HG03196 (cell line): ENCODE results near the gene EGLN2.
"Not testable (repeated sequence)": the region's sequence is repeated elsewhere in the genome, so short reads cannot be mapped to it uniquely, and the experiment has no call there.

ENCODE experiments used
- ATAC-seq: cut with Tn5 transposase; IDR thresholded peaks from one replicate; pipeline ENCODE4 v1.9.1; 2021; ENCODE audit not compliant: unreplicated experiment

Gene EGLN2

DNA sequence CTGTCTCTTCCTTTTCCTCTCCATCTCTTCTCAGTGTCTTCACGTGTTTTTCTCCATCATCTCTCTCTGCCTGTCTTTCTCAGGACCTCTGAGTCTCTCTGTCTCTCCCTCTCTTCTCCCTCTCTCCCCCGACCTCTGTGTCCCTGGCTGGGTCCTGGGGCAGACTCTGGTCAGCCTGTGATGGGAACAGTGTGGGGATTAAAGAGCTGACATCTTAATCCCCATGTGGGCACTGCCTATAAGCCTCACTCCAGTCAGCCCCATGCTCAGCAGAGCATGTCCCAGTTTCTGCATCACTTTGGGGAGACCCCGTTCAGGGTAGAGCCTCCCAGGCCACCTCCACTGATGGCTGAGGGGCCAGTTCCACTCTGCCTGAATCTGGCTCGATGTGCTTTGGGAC is 16.2 kb downstream of the EGLN2 start:
- no peak for ATAC-seq

DNA sequence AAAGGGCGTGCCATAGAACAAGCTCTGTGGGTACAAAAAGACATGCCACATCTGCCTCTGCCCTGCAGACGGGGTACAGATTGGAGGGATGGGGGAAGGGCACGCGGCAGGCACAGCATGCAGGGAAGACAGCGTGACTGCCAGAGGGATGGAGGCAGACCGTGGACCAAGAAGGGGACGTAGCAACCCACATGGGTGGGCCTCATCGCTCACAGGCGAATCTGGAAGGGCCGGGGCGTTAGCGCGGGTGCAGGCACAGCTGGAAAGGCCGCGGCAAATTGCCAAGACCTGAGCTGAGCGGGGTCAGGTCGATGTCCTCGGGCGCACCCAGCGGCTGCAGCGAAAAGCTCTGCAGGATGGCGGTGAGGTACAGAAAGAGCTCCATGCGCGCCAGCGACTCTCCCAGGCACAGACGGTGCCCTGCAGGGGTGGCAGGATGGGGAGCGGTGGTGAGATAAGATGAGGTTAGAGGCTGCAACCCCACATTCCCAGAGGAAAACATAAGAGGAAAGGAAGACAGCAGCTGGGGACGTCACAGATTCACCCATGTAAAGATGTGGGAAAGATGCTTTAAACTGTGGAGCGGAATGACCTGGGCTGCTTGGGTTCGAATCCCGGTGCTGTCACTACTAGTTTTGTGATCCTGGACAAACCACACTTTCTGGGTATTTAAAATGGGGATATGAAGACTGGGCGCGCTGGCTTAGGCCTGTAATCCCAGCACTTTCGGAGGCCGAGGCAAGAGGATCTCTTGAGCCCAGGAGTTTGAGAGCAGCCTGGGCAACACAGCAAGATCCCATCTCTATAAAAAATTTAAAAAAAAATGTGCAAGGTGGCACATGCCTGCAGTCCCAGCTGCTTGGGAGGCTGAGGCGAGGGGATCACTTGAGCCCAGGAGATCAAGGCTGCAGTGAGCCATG is 19.7 kb downstream of the EGLN2 start:
- ATAC-seq: peak; percentile 70

DNA sequence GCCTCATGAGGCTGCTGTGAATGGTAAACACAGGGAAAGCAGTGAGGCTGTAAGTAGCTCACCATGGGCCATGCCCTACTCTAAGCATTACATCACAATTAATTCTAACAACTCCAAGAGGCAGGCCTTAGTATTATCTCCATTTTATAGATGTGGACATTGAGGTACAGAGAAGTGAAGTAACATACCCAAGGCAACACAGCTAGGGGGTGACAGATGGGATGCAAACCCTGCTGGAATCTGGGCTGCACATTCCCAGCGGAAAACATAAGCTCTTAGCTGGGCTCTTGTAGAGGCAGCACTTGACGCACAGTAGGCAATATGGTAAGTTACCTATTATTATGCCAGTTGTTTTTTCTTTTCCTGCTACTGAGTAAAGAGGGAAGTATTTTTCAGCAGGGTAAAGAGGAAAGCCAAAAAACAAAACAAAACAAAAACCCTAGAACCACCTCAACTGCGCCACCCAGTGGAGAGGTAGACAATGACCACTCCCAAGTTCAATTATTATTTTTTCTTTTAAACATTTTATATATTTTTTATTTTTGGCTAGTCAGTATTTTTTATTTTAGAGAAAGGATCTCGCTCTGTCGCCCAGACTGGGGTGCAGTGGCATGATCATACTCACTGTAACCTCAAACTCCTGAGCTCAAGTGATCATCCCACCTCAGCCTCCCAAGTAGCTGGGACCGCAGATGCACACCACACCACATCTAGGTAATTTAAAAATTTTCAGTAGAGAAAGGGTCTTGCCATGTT is 20.7 kb downstream of the EGLN2 start:
- not testable (repeated sequence) for ATAC-seq

- no peak for ATAC-seq
Measured at GRCh38 chr19:40822161-40822560, 23.2 kb downstream of the EGLN2 start.

DNA sequence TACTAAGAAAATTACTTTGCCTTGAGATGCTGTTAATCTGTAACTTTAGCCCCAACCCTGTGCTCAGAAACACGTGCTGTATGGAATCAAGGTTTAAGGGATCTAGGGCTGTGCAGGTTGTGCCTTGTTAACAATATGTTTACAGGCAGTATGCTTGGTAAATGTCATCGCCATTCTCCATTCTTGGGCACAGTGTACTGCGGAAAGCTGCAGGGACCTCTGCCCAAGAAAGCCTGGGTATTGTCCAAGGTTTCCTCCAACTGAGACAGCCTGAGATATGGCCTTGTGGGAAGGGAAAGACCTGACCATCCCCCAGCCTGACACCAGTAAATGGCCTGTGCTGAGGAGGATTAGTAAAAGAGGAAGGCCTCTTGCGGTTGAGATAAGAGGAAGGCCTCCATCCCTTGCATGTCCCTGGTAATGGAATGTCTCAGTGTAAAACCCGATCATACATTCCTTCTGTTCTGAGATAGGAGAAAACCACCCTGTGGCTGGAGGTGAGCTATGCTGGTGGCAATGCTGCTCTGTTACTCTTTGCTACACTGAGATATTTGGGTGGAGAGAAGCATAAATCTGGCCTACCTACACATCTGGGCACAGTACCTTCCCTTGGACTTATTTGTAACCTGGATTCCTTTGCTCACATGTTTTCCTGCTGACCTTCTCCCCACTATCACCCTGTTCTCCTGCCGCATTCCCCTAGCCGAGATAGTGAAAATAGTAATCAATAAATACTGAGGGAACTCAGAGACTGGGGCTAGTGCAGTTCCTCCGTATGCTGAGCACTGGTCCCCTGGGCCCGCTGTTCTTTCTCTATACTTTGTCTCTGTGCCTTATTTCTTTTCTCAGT is 23.9 kb downstream of the EGLN2 start:
- ATAC-seq: not testable (repeated sequence)

DNA sequence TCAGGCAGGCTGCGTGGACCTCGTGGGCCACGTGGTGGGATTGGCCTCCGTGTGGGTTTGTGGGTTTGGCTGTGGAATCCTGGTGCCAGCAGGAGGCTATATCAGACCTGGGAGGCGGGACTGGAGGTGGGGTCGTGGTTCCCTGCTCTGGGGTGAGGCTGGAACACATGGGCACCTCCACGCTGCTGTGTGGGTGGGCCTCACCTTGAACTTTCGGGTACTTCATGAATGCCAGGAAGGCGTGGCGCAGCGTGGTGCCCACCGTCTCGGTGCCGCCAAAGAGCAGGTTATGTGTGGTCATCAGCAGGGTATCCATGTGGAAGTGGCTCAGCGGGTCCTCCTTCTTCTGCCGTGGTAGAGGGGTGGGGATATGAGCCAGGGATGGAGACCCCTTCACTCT is 25.9 kb downstream of the EGLN2 start:
- ATAC-seq: not testable (repeated sequence)

DNA sequence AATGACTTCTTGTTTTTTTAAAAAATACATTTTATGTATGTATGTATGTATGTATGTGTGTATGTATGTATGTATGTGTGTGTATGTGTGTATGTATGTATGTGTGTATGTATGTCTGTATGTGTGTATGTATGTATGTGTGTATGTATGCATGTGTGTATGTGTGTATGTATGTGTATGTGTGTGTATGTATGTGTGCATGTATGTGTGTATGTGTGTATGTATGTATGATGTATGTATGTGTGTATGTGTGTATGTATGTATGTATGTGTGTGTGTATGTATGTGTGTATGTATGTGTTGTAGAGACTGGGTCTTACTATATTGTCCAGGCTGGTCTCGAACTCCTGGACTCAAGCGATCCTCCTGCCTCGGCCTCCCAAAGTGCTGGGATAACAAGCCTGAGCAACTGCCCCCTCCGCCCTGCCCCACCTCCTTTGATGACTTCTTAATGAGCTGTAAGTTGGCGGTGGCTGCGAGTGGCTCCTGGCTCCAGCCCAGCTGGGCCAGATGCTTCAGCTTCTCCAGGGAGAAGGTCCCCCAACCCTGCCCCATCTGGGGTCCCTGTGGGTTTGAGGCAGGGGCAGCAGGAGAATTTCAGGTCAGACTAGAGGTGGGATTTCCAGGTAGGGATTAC is 26.6 kb downstream of the EGLN2 start:
- not testable (repeated sequence) for ATAC-seq

DNA sequence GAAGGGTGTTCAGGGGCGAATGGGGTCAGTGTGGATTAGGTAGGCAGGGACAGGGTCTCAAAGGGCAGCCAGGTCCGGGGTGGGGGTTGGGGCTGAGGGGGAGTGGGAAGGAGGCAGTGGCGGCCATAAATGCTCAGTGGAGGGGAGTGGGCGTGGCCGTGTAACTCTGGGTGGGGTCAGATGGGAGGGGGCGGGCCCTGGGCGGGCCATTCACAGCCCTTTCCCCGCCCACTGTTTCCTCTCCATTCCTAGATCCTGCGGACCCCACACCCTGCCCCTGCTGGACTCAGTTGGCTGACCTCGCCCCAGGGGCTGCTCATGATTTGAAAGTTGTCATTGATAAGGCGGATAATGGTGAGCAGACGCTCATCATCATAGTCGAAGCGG is 27.3 kb downstream of the EGLN2 start:
- ATAC-seq: not testable (repeated sequence)

DNA sequence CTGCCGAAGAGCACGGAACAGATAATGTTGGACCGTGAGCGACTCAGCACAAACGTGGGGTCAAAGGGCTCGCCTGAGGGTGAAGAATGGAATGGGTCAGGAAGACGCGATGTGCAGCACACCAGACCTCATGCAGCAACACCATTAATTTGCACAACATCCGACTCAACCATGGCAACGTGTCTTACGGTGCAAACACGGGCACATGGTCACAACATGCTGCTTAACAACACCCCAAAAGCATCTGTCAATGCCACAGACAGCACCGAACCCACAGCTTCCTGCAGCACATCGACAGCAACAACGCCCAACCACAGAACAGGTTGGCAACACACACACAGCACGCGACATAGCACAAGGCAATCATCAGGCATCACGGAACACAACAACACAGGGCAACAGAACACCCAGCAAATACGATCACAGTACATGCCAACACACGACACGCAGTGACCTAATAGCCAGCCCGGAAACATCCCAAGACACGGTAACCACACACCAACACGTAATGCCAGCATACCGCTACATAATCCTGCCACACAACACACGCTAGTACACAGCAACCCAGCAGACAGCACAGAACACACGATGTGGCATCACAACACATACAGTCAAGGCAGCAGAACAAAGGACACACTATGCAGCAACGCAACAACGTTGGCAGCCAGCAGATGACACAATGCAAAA is 27.9 kb downstream of the EGLN2 start:
- ATAC-seq: not testable (repeated sequence)

GRCh38 chr19:40827386-40828247 is 28.6 kb downstream of the EGLN2 start:
- no peak for ATAC-seq

- ATAC-seq: no peak
Measured at GRCh38 chr19:40829205-40829604, 30.2 kb downstream of the EGLN2 start.

DNA sequence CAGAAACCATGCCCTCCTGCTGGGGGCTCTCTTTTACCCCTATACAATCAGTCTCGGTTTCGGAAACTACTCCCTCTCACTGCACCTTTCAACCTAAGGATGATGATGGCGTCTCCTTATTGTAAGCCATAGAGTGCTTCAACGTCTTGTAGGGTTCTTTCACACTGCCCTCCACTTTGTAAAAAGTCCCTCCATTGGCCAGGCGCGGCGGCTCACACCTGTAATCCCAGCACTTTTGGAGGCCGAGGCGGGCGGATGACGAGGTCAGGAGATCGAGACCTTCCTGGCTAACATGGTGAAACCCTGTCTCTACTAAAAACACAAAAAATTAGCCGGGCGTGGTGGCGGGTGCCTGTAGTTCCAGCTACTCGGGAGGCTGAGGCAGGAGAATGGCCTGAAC is 31.8 kb downstream of the EGLN2 start:
- ATAC-seq: not testable (repeated sequence)

GRCh38 chr19:40831502-40832430 is 32.8 kb downstream of the EGLN2 start:
- ATAC-seq: no peak

- ATAC-seq: not testable (repeated sequence)
Measured at GRCh38 chr19:40832431-40832790, 33.4 kb downstream of the EGLN2 start.

DNA sequence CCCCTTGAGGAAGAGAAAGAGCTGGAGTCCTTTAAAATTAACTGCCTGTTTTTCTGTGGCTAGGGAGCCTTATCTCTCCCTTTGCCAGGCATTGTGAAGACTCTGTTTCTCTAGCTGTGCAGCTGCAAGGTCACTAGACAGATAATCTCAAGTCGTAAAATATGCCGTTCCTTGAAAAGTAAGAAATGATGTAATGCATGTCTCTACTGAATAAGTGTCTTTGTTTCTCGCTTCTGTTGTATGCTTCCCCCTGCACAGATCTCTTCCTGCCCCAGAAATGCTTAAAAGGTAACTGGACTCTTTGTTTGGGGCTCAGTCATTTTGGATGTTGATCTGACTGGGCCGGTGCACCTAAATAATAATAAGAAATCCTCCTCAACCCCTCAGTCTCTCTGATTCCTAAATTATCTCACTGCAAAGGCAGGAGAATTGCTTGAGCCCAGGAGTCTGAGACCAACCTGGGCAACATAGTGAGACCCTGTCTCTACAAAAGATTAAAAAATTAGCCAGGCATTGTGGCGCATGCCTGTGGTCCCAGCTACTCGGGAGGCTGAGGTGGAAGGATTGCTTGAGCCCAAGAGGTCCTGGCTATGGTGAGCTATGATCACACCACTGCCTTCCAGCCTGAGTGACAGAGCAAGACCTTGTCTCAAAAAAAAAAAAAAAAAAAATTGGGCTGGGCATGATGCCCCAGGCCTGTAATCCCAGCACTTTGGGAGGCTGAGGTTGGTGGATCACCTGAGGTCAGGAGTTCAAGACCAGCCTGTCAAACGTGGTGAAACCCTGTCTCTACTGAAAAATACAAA is 34.9 kb downstream of the EGLN2 start:
- ATAC-seq: not testable (repeated sequence)

DNA sequence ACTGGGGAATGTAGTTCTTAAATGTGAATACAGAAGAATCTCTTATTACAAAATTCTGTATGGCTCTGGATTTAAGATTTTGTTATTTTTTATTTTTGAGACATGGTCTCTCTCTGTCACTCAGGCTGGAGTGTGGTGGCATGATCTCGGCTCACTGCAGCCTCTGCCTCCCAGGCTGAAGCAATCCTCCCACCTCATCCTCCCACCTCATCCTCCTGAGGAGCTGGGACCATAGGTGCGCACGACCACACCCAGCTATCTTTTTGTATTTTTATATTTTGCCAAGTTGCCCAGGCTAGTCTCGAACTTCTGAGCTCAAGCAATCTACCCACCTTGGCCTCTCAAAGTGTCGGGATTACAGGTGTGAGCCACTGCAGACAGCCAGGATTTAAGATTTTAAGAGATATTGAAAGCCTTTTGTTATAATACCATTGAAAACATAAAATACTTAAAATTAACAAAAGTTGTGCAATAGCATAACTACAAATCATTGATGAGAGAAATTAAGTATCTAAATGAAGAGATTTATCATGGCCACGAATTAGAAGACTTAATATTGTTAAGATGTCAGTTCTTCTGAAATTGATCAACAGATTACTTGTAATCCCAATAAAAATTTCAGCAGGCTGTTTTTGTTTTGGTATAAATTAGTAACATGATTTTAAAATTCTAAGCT is 37.9 kb downstream of the EGLN2 start:
- no peak for ATAC-seq

DNA sequence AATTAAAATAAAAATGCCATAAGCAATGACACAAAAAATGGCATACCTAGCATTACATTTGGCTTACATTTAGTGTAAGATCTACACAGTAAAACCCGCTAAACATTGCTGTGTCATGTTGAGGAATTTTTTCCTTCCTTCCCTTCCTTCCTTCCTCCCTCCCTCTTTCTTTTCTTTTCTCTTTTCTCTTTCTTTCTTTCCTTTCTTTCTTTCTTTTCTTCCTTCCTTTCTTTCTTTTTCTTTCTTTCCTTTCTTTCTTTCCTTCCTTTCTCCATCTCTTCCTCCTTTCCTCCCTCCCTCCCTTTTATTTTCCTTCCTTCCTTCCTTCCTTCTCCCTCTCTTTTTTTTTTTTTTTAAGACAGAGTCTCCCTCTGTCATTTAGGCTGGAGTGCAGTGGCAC is 39.5 kb downstream of the EGLN2 start:
- not testable (repeated sequence) for ATAC-seq
